ENCODE results near the gene PGK1.
A peak's percentile ranks its signal among the peaks of the same experiment; 100 is the strongest.

- TF ChIP-seq EZH2 (IDR thresholded peaks at IDR 0.05; ENCODE audit: low read length, unreplicated experiment) (no peak), CTCF (conservative IDR thresholded peaks at IDR 0.05; ENCODE audit: low read depth, low read length) (peak; percentile 61)
These were observed 15.6 kb downstream of the PGK1 start for GRCh38 chrX:78119521-78120227.
